Measurements from ENCODE around the gene ISL2. TPM values are rescaled to one million over a fixed set of nuclear protein-coding genes. Genes with fewer than 3 reads are reported as not detected.
A peak's percentile ranks its signal among the peaks of the same experiment; 100 is the strongest.

ISL2 gene
- total and polyA plus RNA-seq, 2 of the 13 experiments (the other 11 are each of a cell fraction or from before 2014, with no cell fraction given): 4.3 to 5.1 TPM

- TF ChIP-seq, protein P1, sequence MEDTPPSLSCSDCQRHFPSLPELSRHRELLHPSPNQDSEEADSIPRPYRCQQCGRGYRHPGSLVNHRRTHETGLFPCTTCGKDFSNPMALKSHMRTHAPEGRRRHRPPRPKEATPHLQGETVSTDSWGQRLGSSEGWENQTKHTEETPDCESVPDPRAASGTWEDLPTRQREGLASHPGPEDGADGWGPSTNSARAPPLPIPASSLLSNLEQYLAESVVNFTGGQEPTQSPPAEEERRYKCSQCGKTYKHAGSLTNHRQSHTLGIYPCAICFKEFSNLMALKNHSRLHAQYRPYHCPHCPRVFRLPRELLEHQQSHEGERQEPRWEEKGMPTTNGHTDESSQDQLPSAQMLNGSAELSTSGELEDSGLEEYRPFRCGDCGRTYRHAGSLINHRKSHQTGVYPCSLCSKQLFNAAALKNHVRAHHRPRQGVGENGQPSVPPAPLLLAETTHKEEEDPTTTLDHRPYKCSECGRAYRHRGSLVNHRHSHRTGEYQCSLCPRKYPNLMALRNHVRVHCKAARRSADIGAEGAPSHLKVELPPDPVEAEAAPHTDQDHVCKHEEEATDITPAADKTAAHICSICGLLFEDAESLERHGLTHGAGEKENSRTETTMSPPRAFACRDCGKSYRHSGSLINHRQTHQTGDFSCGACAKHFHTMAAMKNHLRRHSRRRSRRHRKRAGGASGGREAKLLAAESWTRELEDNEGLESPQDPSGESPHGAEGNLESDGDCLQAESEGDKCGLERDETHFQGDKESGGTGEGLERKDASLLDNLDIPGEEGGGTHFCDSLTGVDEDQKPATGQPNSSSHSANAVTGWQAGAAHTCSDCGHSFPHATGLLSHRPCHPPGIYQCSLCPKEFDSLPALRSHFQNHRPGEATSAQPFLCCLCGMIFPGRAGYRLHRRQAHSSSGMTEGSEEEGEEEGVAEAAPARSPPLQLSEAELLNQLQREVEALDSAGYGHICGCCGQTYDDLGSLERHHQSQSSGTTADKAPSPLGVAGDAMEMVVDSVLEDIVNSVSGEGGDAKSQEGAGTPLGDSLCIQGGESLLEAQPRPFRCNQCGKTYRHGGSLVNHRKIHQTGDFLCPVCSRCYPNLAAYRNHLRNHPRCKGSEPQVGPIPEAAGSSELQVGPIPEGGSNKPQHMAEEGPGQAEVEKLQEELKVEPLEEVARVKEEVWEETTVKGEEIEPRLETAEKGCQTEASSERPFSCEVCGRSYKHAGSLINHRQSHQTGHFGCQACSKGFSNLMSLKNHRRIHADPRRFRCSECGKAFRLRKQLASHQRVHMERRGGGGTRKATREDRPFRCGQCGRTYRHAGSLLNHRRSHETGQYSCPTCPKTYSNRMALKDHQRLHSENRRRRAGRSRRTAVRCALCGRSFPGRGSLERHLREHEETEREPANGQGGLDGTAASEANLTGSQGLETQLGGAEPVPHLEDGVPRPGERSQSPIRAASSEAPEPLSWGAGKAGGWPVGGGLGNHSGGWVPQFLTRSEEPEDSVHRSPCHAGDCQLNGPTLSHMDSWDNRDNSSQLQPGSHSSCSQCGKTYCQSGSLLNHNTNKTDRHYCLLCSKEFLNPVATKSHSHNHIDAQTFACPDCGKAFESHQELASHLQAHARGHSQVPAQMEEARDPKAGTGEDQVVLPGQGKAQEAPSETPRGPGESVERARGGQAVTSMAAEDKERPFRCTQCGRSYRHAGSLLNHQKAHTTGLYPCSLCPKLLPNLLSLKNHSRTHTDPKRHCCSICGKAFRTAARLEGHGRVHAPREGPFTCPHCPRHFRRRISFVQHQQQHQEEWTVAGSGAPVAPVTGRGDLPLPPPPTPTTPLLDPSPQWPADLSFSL (CRISPR knock-in tag; IDR thresholded peaks at IDR 0.05): no peak
- TF ChIP-seq, protein P2, sequence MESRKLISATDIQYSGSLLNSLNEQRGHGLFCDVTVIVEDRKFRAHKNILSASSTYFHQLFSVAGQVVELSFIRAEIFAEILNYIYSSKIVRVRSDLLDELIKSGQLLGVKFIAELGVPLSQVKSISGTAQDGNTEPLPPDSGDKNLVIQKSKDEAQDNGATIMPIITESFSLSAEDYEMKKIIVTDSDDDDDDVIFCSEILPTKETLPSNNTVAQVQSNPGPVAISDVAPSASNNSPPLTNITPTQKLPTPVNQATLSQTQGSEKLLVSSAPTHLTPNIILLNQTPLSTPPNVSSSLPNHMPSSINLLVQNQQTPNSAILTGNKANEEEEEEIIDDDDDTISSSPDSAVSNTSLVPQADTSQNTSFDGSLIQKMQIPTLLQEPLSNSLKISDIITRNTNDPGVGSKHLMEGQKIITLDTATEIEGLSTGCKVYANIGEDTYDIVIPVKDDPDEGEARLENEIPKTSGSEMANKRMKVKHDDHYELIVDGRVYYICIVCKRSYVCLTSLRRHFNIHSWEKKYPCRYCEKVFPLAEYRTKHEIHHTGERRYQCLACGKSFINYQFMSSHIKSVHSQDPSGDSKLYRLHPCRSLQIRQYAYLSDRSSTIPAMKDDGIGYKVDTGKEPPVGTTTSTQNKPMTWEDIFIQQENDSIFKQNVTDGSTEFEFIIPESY (CRISPR knock-in tag; IDR thresholded peaks at IDR 0.05): 0 out of 2 replicates have a peak, but pooled peaks have one; percentile 7
- TF ChIP-seq ARHGAP35 (CRISPR knock-in tag; IDR thresholded peaks at IDR 0.05; ENCODE audit: borderline replicate concordance) (no peak), ZNF674 (CRISPR knock-in tag; IDR thresholded peaks at IDR 0.05; ENCODE audit: low read depth) (no peak), JUNB (CRISPR knock-in tag; IDR thresholded peaks at IDR 0.05; ENCODE audit: borderline replicate concordance) (no peak), ARNT2 (CRISPR knock-in tag; IDR thresholded peaks at IDR 0.05; ENCODE audit: low read depth) (no peak), NKX3-1 (CRISPR knock-in tag; IDR thresholded peaks at IDR 0.05) (0 out of 2 replicates have a peak, but pooled peaks have one; percentile 27), MTA3 (CRISPR knock-in tag; IDR thresholded peaks at IDR 0.05) (no peak), ZNF574 (CRISPR knock-in tag; IDR thresholded peaks at IDR 0.05) (peak; percentile 82), THAP11 (CRISPR knock-in tag; IDR thresholded peaks at IDR 0.05) (peak; percentile 69), HMG20A (CRISPR knock-in tag; IDR thresholded peaks at IDR 0.05; ENCODE audit: borderline replicate concordance) (no peak), CREB1 (IDR thresholded peaks at IDR 0.05) (peak; percentile 96), CREB1 (CRISPR knock-in tag; IDR thresholded peaks at IDR 0.05) (peak; percentile 92), IRF2 (CRISPR knock-in tag; IDR thresholded peaks at IDR 0.05) (peak; percentile 70), RBAK (CRISPR knock-in tag; IDR thresholded peaks at IDR 0.05) (no peak)
- TF ChIP-seq, protein P3, sequence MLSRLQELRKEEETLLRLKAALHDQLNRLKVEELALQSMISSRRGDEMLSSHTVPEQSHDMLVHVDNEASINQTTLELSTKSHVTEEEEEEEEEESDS (CRISPR knock-in tag; IDR thresholded peaks at IDR 0.05; ENCODE audit: borderline replicate concordance): no peak
- TF ChIP-seq, protein P4, sequence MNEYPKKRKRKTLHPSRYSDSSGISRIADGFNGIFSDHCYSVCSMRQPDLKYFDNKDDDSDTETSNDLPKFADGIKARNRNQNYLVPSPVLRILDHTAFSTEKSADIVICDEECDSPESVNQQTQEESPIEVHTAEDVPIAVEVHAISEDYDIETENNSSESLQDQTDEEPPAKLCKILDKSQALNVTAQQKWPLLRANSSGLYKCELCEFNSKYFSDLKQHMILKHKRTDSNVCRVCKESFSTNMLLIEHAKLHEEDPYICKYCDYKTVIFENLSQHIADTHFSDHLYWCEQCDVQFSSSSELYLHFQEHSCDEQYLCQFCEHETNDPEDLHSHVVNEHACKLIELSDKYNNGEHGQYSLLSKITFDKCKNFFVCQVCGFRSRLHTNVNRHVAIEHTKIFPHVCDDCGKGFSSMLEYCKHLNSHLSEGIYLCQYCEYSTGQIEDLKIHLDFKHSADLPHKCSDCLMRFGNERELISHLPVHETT (CRISPR knock-in tag; conservative IDR thresholded peaks at IDR 0.05): no peak
These were observed at the start of gene ISL2 (continued) for GRCh38 chr15:76336254-76337058.
